ENCODE results near the gene SLCO3A1. TPM values are rescaled to one million over a fixed set of nuclear protein-coding genes. Genes with fewer than 3 reads are reported as not detected.

The SLCO3A1 gene
- total and polyA plus RNA-seq, 2 of the 8 experiments (the other 6 are each of a cell fraction or from before 2014, with no cell fraction given): 15.1 to 20.4 TPM

GRCh38 chr15:91968610-91969009, 115.1 kb downstream of the SLCO3A1 start:
- Histone ChIP-seq H4K91ac (replicated peaks; ENCODE audit: insufficient read length, low read length) (no peak overlapping the region), H3K9me3 (ENCODE audit: insufficient read depth in 2 of 2, low read depth in 1 of 2, low read length in 1 of 2) (no peaks in the 10 kb centered on the region), H2AFZ (ENCODE audit: low read length) (no peak overlapping the region), H3K79me2 (ENCODE audit: control insufficient read depth in 1 of 2, insufficient read depth in 2 of 2, low read length in 2 of 2) (no peaks in the 10 kb centered on the region), H3K27me3 (replicated peaks in 1 of 4; ENCODE audit: control insufficient read depth in 3 of 4, extremely low read depth in 1 of 4, insufficient read depth in 3 of 4, low read length in 3 of 4) (no peaks in the 10 kb centered on the region), H3K18ac (ENCODE audit: extremely low read depth, low read length) (0 out of 2 replicates have a peak overlapping the region, but pooled peaks have one; percentile 38), H3K4me3 (ENCODE audit: extremely low read depth in 1 of 4, insufficient read depth in 2 of 4, low read depth in 3 of 4, low read length in 4 of 4) (no peak overlapping the region), H2BK20ac (ENCODE audit: low read length) (no peak overlapping the region), H3K23me2 (ENCODE audit: low read depth, low read length) (no peaks in the 10 kb centered on the region), H3K56ac (replicated peaks; ENCODE audit: insufficient read length, low read depth, low read length) (no peak overlapping the region), H3K79me1 (ENCODE audit: low read depth, low read length) (no peaks in the 10 kb centered on the region; the same call in 1 of the 2 replicates), H4K20me1 (replicated peaks in 1 of 2; ENCODE audit: control insufficient read depth in 1 of 2, insufficient read depth in 2 of 2, low read length in 2 of 2) (no peaks in the 10 kb centered on the region), H3K9ac (replicated peaks in 1 of 4; ENCODE audit: extremely low read depth in 1 of 4, low read depth in 3 of 4, low read length in 3 of 4) (no peak overlapping the region), H3K14ac (ENCODE audit: insufficient read length) (no peak overlapping the region), H2AK5ac (ENCODE audit: low read depth, low read length) (no peak overlapping the region; the same call in 1 of the 2 replicates), H2BK5ac (ENCODE audit: low read depth, low read length) (0 out of 2 replicates have a peak overlapping the region, but pooled peaks have one; percentile 31), H3K4me1 (replicated peaks in 1 of 4; ENCODE audit: control insufficient read depth in 3 of 4, insufficient read depth in 4 of 4, low read length in 3 of 4) (peaks cover 0 to 4% (median 2%) of the 10 kb centered on the region in 4 experiments; a peak in 5 of 7 replicates), H2BK15ac (ENCODE audit: low read length) (no peak overlapping the region), H3K4me2 (ENCODE audit: insufficient read depth in 1 of 2, low read depth in 2 of 2, low read length in 2 of 2) (no peak overlapping the region), H3K36me3 (ENCODE audit: control insufficient read depth in 2 of 4, insufficient read depth in 4 of 4, low read length in 3 of 4) (no peaks in the 10 kb centered on the region), H2BK120ac (replicated peaks; ENCODE audit: low read depth, low read length) (no peak overlapping the region), H4K5ac (ENCODE audit: insufficient read length, low read depth, low read length) (no peak overlapping the region), H3K27ac (ENCODE audit: low read depth, low read length) (no peak overlapping the region), H4K8ac (ENCODE audit: extremely low read depth, insufficient read depth, low read length) (no peak overlapping the region), H3K4ac (replicated peaks; ENCODE audit: insufficient read length, low read depth, low read length) (no peak overlapping the region), H2BK12ac (ENCODE audit: low read depth, low read length) (peak overlapping the region; percentile 56; the same call in 1 of the 2 replicates), H3K23ac (ENCODE audit: insufficient read length) (no peak overlapping the region)
- CTCF ChIA-PET (ENCODE audit: partially characterized antibody): interaction anchor here (0.6 to 5.5 kb wide), 38 partner anchors 9 to 784 kb away, joined by 3 to 79 read pairs (median 5); partner anchors contain the start of gene SLCO3A1
- POLR2A ChIA-PET (ENCODE audit: partially characterized antibody): interaction anchor here (1.3 kb wide), 1 partner anchor 18 kb away, joined by 3 read pairs; no protein-coding TSS in a partner anchor
- 92% methylated on average over 14 of the region's 14 CpGs; no CpG with 5 or more reads in 1 of the 2 experiments for WGBS, 2 experiments (ENCODE audit: extremely low coverage in 1 of 2, insufficient coverage in 1 of 2, insufficient read length in 1 of 2, insufficient replicate concordance in 2 of 2, low coverage in 1 of 2, low lambda C conversion rate in 2 of 2, missing lambda C conversion rate in 1 of 2)
- FAIRE-seq: no peak
- DNase-seq (ENCODE audit: low read depth in 1 of 2, low spot score in 2 of 2): no peak
- TF ChIP-seq GTF2F1 (IDR thresholded peaks at IDR 0.05; ENCODE audit: borderline replicate concordance, low read depth, low read length) (no peak), RAD21 (IDR thresholded peaks at IDR 0.05 in 1 of 2, conservative IDR thresholded peaks at IDR 0.05 in 1 of 2; ENCODE audit: low read depth in 2 of 2, low read length in 2 of 2) (peak; percentile 56 to 68), YY1 (IDR thresholded peaks at IDR 0.05; ENCODE audit: low read depth, low read length) (no peak), CTCF (IDR thresholded peaks at IDR 0.05; ENCODE audit: control extremely low read depth in 1 of 3, insufficient read depth in 1 of 3, low read depth in 1 of 3, low read length in 3 of 3) (peak; percentile 63 to 92 (median 83))
- TF ChIP-seq, protein P1, sequence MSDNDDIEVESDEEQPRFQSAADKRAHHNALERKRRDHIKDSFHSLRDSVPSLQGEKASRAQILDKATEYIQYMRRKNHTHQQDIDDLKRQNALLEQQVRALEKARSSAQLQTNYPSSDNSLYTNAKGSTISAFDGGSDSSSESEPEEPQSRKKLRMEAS (IDR thresholded peaks at IDR 0.05): 0 out of 2 replicates have a peak, but pooled peaks have one; percentile 11
